ENCODE data around the gene SCTR.

DNA sequence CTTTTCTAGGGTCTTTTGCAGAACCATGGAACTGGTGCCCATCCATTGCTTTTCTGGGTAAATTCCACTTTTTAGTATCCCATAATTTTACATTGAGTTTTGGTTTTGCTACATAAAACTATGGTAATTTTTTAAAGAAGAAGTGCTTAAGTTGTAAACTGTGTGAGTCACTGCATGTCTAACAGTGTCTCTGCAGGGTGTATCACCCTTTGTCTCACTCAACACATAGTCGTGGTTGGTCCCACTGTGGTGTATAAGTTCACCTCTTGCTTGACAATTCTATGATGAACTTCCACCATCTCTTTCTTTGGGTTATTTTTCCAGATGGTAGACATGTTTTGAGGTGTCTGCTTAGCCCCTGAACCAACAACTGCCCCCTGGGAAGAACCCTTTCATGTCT, 10.5 kb downstream of the SCTR start:
- TF ChIP-seq, protein P1, sequence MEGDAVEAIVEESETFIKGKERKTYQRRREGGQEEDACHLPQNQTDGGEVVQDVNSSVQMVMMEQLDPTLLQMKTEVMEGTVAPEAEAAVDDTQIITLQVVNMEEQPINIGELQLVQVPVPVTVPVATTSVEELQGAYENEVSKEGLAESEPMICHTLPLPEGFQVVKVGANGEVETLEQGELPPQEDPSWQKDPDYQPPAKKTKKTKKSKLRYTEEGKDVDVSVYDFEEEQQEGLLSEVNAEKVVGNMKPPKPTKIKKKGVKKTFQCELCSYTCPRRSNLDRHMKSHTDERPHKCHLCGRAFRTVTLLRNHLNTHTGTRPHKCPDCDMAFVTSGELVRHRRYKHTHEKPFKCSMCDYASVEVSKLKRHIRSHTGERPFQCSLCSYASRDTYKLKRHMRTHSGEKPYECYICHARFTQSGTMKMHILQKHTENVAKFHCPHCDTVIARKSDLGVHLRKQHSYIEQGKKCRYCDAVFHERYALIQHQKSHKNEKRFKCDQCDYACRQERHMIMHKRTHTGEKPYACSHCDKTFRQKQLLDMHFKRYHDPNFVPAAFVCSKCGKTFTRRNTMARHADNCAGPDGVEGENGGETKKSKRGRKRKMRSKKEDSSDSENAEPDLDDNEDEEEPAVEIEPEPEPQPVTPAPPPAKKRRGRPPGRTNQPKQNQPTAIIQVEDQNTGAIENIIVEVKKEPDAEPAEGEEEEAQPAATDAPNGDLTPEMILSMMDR (IDR thresholded peaks at IDR 0.05; ENCODE audit: control extremely low read depth in 1 of 3, insufficient read depth in 1 of 3, low read depth in 1 of 3, low read length in 3 of 3) = no peak
- TF ChIP-seq, protein P2, sequence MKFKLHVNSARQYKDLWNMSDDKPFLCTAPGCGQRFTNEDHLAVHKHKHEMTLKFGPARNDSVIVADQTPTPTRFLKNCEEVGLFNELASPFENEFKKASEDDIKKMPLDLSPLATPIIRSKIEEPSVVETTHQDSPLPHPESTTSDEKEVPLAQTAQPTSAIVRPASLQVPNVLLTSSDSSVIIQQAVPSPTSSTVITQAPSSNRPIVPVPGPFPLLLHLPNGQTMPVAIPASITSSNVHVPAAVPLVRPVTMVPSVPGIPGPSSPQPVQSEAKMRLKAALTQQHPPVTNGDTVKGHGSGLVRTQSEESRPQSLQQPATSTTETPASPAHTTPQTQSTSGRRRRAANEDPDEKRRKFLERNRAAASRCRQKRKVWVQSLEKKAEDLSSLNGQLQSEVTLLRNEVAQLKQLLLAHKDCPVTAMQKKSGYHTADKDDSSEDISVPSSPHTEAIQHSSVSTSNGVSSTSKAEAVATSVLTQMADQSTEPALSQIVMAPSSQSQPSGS (IDR thresholded peaks at IDR 0.05; ENCODE audit: low read length) = no peak
- no peak for TF ChIP-seq EZH2 (IDR thresholded peaks at IDR 0.05; ENCODE audit: low read depth, low read length, severe bottlenecking)
- TF ChIP-seq CHD1 (IDR thresholded peaks at IDR 0.05; ENCODE audit: low read depth, low read length) = no peak

All from H1 (cell line).